Activated B cell treated with CpG ODN at 0.5 μM for 24 hours (primary cell): ENCODE measurements around the gene SLC44A2. TPM values are rescaled to one million over a fixed set of nuclear protein-coding genes. Genes with fewer than 3 reads are reported as not detected.

Source experiments
- ATAC-seq: fragments of 200-7000 bp; cut with Tn5 transposase; one replicate; pipeline ENCODE4 v1.10.0; 2021; ENCODE audit warnings: low read depth, mild to moderate bottlenecking, moderate library complexity
- CTCF ChIA-PET: fragments of 350-600 bp; sonication (Branson Sonifier 250); formaldehyde crosslinking; loops from one replicate; lab custom pipeline; 2021; ENCODE audit warnings: antibody characterized with exemption; lab: Charles Lee
- POLR2A ChIA-PET: fragments of 350-600 bp; sonication (Branson Sonifier 250); formaldehyde crosslinking; loops from one replicate; lab custom pipeline; 2021; ENCODE audit warnings: antibody characterized with exemption; lab: Charles Lee
- DNase-seq: peaks from one replicate; pipeline ENCODE4 v3.0.0; 2022
- H3K27ac Mint-ChIP-seq: one replicate; pipeline ENCODE4 v1.8.0; 2020; ENCODE audit warnings: mixed read lengths
- H3K27me3 Mint-ChIP-seq: one replicate; pipeline ENCODE4 v1.8.0; 2021; ENCODE audit warnings: mixed read lengths
- H3K36me3 Mint-ChIP-seq: one replicate; pipeline ENCODE4 v1.8.0; 2021; ENCODE audit warnings: low read depth, mixed read lengths
- H3K4me1 Mint-ChIP-seq: one replicate; pipeline ENCODE4 v1.8.0; 2021; ENCODE audit warnings: mixed read lengths
- H3K4me3 Mint-ChIP-seq: one replicate; pipeline ENCODE4 v1.8.0; 2020; ENCODE audit warnings: mild to moderate bottlenecking, mixed read lengths
- H3K9me3 Mint-ChIP-seq: one replicate; pipeline ENCODE4 v1.8.0; 2020; ENCODE audit warnings: mixed read lengths
- CTCF ChIP-seq: fragments of 200-600 bp; IDR thresholded peaks from one replicate; pipeline ENCODE4 v1.8.0; 2022; ENCODE audit warnings: antibody characterized with exemption, mild to moderate bottlenecking
- intact Hi-C: fragments of 100-400 bp; cut with micrococcal nuclease; formaldehyde crosslinking; loops from one replicate; pipeline ENCODE4 v1.15.1; 2024
- total RNA-seq: library from RNA; stranded (reverse); gene quantifications from 2 replicates; pipeline ENCODE4 v1.2.3, GENCODE V29; 2022

The SLC44A2 gene
- total RNA-seq, 1 donor from 2014 or later, result 213 TPM

DNA sequence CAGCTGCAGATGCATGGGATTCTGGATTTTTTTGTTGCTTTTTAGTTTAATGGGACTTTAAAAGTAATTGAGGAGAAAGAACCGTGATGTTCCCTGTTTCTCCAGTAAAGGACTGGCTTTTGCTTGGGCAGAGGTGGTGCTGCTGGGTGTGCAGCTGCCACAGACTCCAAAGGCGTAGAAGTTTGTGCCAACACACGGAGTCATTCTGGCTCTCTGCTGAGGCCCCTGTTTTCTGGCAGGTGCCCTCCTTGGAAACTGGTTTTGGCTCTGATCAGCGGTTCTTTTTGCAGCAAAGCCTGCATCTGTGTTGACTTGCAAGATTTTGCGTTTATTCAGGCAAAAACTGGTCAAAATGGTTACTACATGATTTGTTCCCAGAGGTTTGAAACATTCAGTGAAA is 59.9 kb downstream of the SLC44A2 start:
- peaks cover 92% of the 10 kb centered on the region for H3K36me3 Mint-ChIP-seq
- CTCF ChIA-PET, result interaction anchor here (0.6 kb wide), 1 partner anchor 103 kb away, joined by 3 read pairs; no protein-coding TSS in a partner anchor

GRCh38 chr19:10686193-10686592 is 60.8 kb downstream of the SLC44A2 start:
- no peak overlapping the region for H3K27ac Mint-ChIP-seq
- DNase-seq (no peak), ATAC-seq (no peak)
- H3K36me3 Mint-ChIP-seq, result peaks cover 92% of the 10 kb centered on the region
- no peak for TF ChIP-seq CTCF
- POLR2A ChIA-PET, result no interaction called here
- no peak overlapping the region for H3K4me3 Mint-ChIP-seq
- intact Hi-C loops, result no loop called here
- no peaks in the 10 kb centered on the region for H3K27me3 Mint-ChIP-seq
- no peaks in the 10 kb centered on the region for H3K4me1 Mint-ChIP-seq
- no peaks in the 10 kb centered on the region for H3K9me3 Mint-ChIP-seq
- CTCF ChIA-PET, result no interaction called here

More for the DNA sequence above, 59.9 kb downstream of the SLC44A2 start:
- TF ChIP-seq CTCF, result no peak
- Mint-ChIP-seq H3K4me1 (no peaks in the 10 kb centered on the region), H3K9me3 (no peaks in the 10 kb centered on the region), H3K27ac (no peak overlapping the region), H3K4me3 (no peak overlapping the region), H3K27me3 (no peaks in the 10 kb centered on the region)
- intact Hi-C loops, result no loop called here
- DNase-seq (no peak), ATAC-seq (no peak)
- POLR2A ChIA-PET, result no interaction called here

DNA sequence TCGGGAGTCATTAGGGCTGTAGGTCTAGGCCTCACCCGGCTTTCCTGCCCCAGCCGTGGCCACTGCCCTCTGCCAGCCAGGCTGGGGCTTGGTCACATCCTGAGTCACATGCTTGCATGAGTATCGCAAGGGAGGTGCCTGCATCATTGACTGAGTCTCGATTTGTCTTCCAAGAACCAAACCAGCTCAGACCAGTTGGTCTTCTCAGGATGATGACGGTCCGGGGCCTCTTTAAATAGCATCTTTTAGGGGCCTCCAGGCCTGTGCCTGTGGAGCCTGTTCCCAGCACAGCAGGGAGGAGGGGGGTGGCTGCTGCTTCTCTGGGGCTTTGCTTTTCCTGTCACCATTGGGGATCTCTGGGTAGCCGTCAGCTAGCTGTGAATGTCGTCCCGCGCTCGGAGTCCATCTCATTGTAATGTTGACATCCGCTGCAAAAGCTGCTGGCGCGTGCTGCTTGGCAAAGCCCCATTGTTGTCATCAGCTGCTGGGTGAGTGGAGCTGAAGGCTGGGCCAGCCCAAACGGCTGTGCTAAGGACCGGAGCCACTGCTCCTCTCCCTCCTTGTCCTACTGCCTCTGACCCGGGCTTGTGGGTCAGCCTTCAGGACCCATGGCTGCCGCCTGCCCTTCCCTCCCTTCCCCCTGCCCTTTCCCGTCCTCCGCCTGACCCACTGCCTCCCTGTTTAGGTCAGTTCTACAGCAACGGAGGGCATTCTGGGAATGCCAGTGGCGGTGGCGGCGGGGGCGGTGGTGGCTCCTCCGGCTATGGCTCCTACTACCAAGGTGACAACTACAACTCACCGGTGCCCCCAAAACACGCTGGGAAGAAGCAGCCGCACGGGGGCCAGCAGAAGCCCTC is 61.5 kb downstream of the SLC44A2 start:
- CTCF ChIA-PET, result no interaction called here
- peaks cover 92% of the 10 kb centered on the region for H3K36me3 Mint-ChIP-seq

DNA sequence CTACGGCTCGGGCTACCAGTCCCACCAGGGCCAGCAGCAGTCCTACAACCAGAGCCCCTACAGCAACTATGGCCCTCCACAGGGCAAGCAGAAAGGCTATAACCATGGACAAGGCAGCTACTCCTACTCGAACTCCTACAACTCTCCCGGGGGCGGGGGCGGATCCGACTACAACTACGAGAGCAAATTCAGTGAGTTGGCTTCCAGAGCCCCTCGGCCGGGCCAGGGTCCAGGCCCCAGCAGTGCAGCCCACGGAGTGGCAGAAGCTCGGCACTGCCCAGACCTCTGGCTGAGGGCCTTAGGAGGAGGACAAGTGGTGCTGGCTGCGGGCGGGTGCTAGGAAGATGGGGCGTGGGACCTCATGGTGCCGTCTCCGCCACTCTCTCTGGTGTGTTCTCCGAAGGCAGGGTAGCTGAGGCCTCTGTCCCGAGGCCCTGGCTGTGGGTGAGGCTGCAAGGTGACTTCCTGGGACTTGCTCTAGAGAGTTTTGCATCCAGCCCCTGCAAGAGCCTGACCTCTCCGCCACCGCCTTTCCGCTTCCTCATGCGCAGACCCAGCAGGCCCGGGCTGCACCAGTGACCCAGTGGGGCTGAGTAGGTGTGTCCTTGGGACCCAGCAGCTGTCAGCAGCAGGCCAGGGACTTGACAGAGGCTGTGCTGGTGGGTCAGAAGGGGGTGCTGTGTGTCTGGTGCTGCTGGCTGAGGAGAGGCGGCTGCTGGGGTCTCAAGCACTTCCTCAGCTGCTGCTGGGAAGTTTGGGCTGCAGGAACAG is 62.4 kb downstream of the SLC44A2 start:
- no peaks in the 10 kb centered on the region for H3K4me1 Mint-ChIP-seq
- H3K27me3 Mint-ChIP-seq, result no peaks in the 10 kb centered on the region
- POLR2A ChIA-PET, result no interaction called here
- CTCF ChIA-PET, result no interaction called here
- TF ChIP-seq CTCF, result no peak
- no peak overlapping the region for H3K27ac Mint-ChIP-seq
- ATAC-seq (no peak), DNase-seq (no peak)
- peaks cover 89% of the 10 kb centered on the region for H3K36me3 Mint-ChIP-seq
- intact Hi-C loops, result no loop called here
- H3K9me3 Mint-ChIP-seq, result no peaks in the 10 kb centered on the region
- H3K4me3 Mint-ChIP-seq, result no peak overlapping the region

More for the DNA sequence above, 61.5 kb downstream of the SLC44A2 start:
- intact Hi-C loops, result no loop called here
- Mint-ChIP-seq H3K4me3 (no peak overlapping the region), H3K4me1 (no peaks in the 10 kb centered on the region), H3K9me3 (no peaks in the 10 kb centered on the region), H3K27me3 (no peaks in the 10 kb centered on the region), H3K27ac (no peak overlapping the region)
- DNase-seq, result no peak
- no peak for ATAC-seq
- POLR2A ChIA-PET, result no interaction called here
- no peak for TF ChIP-seq CTCF
